ENCODE measurements around the gene CDK5RAP2.
"Not testable (repeated sequence)": the region's sequence is repeated elsewhere in the genome, so short reads cannot be mapped to it uniquely, and the experiment has no call there.

Gene CDK5RAP2

GRCh38 chr9:120545701-120546550 lies 34.0 kb downstream of the CDK5RAP2 start:
- DNase-seq, result no peak

GRCh38 chr9:120544441-120544840 lies 35.5 kb downstream of the CDK5RAP2 start:
- no peak for DNase-seq

DNA sequence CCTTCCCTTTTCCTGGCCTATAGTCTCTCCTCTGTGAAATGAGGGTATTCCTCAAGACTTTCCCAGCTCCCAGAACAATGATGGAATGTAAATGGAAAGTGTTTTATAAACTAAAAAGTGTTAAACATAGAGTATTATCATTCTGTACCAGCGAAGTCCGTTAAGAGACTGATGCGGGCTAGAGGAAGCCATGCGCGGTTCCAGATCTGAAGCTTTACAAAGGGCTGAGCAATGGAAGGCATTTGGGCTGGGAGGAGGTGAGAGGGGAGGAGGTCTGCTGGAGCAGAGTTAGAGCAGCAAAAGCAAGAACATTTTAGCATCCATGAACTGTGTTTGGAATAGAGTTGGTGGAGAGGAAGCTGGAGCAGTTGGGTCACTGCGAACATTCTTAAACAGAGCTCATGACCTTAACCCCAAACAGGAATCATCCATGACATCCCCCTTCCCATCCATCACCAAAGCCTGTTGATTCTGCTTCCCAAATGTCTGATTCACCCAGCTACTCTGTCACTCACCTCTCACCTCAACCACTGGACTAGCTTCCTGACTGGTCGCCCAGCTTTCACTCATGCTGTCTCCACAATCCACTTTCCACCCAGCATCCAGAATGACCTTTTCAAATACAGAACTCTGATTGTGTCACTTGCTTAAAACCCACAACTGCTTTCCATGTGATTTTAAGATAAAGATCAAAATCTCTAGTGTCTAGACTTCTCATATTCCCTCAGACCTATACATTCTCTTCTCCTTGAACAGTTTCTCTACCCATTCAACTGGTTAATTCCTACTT lies 37.1 kb downstream of the CDK5RAP2 start:
- DNase-seq, result no peak

GRCh38 chr9:120541921-120542320 lies 38.0 kb downstream of the CDK5RAP2 start:
- DNase-seq, result no peak

- no peak for DNase-seq
Measured at GRCh38 chr9:120539951-120540350, 40.0 kb downstream of the CDK5RAP2 start.

- DNase-seq, result no peak
Measured at GRCh38 chr9:120538339-120538738, 41.6 kb downstream of the CDK5RAP2 start.

DNA sequence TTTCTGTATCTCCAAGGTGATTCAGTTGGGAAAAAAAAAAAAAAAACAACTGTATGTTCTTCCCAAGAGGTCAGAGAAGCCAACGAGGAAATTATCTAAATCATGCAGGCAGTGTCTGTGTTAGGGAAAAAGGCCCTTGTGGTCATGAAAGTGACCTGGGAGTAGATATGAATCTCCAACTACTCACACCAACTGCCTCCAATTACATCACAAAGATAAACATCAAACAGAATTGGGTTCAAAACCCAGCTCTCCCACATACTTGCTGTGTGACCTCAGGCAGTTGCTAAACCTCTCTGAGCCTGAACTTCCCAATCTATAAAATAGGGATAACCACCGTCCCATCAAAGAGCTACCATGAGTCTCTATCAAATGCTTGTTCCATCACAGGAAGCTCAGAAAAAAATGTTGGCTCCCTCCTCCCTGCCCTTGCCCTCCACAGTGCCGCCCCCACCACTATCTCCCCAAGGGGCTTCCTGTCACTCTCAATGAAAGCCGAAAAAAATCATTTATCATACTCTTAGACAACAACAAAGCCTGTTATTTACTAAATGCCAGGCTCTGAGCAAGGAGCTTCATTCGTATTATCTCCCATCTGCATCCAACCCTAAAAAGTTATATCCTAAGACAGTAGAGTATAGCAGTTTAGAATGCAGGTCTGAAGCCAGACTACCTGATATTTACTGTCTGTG lies 42.9 kb downstream of the CDK5RAP2 start:
- DNase-seq, result no peak

DNA sequence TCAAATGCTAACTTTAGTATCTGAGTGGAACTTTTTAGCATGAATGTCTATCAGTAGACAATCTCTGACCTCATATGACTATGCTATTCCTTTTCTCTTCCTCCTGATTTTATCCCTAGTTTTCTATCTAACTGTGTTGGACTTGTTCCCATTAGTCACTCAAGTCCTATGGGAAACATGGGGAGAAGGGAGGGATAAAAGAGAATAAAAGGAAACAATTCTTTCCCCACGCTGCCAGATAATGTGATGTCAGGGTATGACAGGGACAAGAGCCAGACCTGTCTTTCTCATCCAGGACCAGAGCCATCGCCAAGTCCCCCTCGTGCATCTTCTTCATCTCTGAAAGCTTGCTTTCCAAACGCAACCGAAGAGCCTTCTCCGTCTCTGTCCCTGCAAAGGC lies 43.9 kb downstream of the CDK5RAP2 start:
- no peak for DNase-seq

DNA sequence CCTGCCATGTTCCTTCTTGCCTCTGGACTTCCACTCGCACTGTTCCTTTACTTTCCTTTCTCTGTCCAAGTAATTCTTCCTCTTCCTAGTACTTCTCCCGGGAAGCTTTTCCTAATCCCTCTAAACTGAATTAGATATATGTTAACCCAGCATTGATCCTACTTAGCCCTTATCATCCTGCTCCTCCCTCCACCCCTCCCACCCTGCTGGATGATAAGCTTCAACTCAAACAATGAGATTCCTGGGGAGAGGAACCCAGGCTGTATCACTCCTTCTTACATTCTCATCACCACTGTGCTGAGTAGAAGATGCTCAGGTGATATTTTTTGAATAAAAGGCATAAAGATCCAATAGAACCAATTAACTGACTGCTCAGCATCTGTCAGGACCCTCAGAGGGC lies 45.7 kb downstream of the CDK5RAP2 start:
- no peak for DNase-seq

DNA sequence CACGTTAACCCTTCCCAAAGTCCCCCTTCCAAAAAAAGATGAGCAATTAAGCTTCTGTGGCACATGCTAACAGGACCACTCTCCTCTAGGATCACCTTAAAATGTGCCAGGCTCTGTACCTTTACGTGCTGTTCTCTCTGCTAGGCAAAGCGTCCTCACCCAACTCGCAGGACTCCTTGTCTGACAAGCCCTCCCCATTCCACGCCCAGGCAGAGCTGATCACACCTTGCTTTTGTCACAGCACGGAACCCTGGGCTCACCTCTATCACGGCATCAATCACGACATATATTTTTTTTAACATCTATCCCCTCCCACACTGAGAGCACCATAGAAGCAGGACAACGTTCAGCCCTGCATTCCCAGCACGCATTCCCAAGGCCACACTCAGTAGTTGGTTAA lies 47.1 kb downstream of the CDK5RAP2 start:
- DNase-seq, result no peak

- no peak for DNase-seq
Measured at GRCh38 chr9:120532475-120532874, 47.5 kb downstream of the CDK5RAP2 start.

DNA sequence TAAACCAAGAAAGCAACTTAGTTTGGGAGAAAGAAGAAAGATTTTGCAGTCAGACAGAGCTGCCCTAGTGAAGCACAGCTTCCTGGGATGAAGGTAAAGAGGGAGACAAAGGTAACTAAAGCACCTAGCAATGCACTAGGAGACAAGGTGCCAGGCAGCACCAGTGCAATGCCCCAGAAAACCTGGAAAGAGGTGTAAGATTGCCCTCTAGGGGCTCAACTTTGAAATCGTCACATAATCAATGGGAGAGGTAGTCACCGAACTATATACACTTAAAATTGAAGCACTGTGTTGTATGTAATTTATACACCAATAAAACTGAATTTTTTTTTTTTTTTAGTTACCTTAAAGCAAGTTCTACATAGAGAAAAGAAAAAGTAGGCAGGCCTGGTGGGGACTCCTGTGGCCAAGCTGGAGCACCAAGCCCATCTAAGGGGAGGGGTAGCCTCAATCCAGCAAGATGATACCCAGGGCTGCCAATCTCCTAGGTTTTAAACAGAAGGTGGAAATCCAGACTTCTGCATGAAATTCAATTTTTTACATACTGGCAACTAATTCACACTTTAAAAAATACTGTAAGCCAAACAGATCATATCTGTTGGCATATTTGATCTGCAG lies 48.2 kb downstream of the CDK5RAP2 start:
- no peak for DNase-seq

GRCh38 chr9:120530220-120530832 lies 49.6 kb downstream of the CDK5RAP2 start:
- not testable (repeated sequence) for DNase-seq

DNA sequence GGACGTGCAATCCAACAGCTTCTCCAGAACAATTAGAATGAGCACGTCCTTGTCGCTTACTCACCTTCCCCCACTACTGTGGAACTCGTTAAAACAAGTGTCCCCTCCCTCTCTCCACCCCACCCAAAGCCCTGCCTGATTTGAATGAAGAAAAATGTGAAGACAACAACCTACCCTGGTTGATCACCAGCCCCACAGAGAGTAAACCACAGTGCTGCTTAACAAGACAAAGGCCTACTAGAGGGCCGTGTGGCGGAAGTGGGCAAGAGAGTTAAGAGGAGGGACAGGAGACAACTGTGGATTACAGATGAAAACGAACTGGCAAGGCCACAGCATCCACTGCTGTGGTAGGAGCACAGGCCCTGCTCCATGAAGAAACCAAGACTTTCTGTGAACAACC lies 51.1 kb downstream of the CDK5RAP2 start:
- DNase-seq, result no peak

- DNase-seq, result no peak
Measured at GRCh38 chr9:120528327-120528726, 51.6 kb downstream of the CDK5RAP2 start.

- DNase-seq, result no peak
Measured at GRCh38 chr9:120526534-120526933, 53.4 kb downstream of the CDK5RAP2 start.

DNA sequence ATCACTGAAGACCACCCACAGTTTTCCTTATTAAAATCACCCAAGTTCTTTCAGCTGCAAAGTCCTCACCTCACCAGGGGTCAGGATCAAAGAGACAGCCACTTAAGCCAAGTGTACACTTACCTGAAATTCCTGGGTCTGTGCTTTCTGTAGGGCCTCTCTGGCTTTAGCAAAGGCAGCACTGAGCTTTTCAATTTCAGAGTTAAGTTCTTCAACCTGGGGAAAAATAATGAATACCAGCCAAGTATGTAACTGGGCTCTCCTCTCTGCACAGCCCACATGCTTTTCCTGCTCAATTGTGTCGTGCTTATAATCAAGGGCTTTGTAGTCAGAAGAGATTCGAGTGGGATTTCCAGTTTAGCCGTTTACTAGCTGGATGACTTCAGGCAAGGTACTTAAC lies 55.1 kb downstream of the CDK5RAP2 start:
- DNase-seq, result no peak

- no peak for DNase-seq
Measured at GRCh38 chr9:120524038-120524437, 55.9 kb downstream of the CDK5RAP2 start.

GRCh38 chr9:120522558-120522957 lies 57.4 kb downstream of the CDK5RAP2 start:
- no peak for DNase-seq

GRCh38 chr9:120522032-120522431 lies 57.9 kb downstream of the CDK5RAP2 start:
- DNase-seq, result no peak

DNA sequence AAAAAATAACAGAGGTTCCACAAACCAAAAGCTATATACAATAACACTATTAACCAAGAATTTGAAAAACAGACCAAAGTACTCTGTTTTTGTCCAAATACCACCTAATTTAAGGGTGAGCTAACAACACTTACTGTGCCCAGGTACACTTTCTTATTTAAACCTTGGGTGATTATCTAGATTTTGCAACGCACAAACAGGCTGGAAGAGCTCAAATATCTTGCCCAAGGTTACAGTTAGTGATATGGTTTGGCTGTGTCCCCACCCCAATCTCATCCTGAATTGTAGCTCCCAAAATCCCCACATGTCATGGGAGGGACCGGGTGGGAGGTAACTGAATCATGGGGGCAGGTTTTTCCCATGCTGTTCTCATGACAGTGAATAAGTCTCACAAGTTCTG lies 58.9 kb downstream of the CDK5RAP2 start:
- DNase-seq, result no peak

DNA sequence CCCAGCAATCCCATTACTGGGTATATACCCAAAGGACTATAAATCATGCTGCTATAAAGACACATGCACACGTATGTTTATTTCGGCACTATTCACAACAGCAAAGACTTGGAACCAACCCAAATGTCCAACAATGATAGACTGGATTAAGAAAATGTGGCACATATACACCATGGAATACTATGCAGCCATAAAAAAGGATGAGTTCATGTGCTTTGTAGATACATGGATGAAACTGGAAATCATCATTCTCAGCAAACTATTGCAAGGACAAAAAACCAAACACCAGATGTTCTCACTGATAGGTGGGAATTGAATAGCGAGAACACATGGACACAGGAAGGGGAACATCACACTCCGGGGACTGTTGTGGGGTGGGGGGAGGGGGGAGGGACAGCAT lies 64.0 kb downstream of the CDK5RAP2 start:
- not testable (repeated sequence) for DNase-seq

Data from right kidney (tissue), 1 donor.